H9 (cell line): ENCODE results near the gene AMIGO1. TPM values are rescaled to one million over a fixed set of nuclear protein-coding genes. Genes with fewer than 3 reads are reported as not detected.

ENCODE experiments used
- DNase-seq: peaks from one replicate; pipeline ENCODE4 v3.0.0-alpha.2; 2017
- H2AFZ ChIP-seq: one replicate; pipeline ENCODE4 v1.6.1; 2013; ENCODE audit warnings: mild to moderate bottlenecking, low read length, control low read depth, moderate library complexity
- H2AK5ac ChIP-seq: 2 replicates; pipeline ENCODE4 v1.6.1; 2013; ENCODE audit warnings: low read length, control low read depth, mixed read lengths; ENCODE audit not compliant: insufficient read length
- H2BK120ac ChIP-seq: one replicate; pipeline ENCODE4 v1.6.1; 2013; ENCODE audit warnings: low read depth, mild to moderate bottlenecking, low read length, control low read depth, inconsistent platforms; ENCODE audit not compliant: poor library complexity, severe bottlenecking
- H2BK12ac ChIP-seq: 2 replicates; pipeline ENCODE4 v1.6.1; 2013; ENCODE audit warnings: low read length, control low read depth, mixed read lengths, low read depth; ENCODE audit not compliant: insufficient read length
- H2BK15ac ChIP-seq: 2 replicates; pipeline ENCODE4 v1.6.1; 2013; ENCODE audit warnings: low read depth, low read length, control low read depth
- H2BK20ac ChIP-seq: one replicate; pipeline ENCODE4 v1.6.1; 2013; ENCODE audit warnings: low read depth, mild to moderate bottlenecking, low read length, control low read depth, inconsistent platforms; ENCODE audit not compliant: poor library complexity, severe bottlenecking
- H2BK5ac ChIP-seq: 2 replicates; pipeline ENCODE4 v1.6.1; 2013; ENCODE audit warnings: low read length, control low read depth, mixed read lengths; ENCODE audit not compliant: insufficient read length
- H3K14ac ChIP-seq: 2 replicates; pipeline ENCODE4 v1.6.1; 2013; ENCODE audit warnings: low read length, control low read depth; ENCODE audit not compliant: insufficient read depth
- H3K18ac ChIP-seq: 2 replicates; pipeline ENCODE4 v1.6.1; 2013; ENCODE audit warnings: low read depth, mild to moderate bottlenecking, mixed read lengths, low read length, control low read depth; ENCODE audit not compliant: insufficient read length
- H3K23ac ChIP-seq: 2 replicates; pipeline ENCODE4 v1.6.1; 2013; ENCODE audit warnings: low read length, control low read depth, mixed read lengths, low read depth; ENCODE audit not compliant: insufficient read length
- H3K23me2 ChIP-seq: 2 replicates; pipeline ENCODE4 v1.6.1; 2013; ENCODE audit warnings: low read depth, mild to moderate bottlenecking, mixed read lengths, low read length, control low read depth; ENCODE audit not compliant: insufficient read length, poor library complexity, severe bottlenecking
- H3K27ac ChIP-seq: 2 replicates; pipeline ENCODE4 v1.5.1; 2013; ENCODE audit warnings: low read length, control low read depth, mixed read lengths, low read depth; ENCODE audit not compliant: insufficient read length
- H3K27me3 ChIP-seq: 2 replicates; pipeline ENCODE4 v1.6.1; 2013; ENCODE audit warnings: low read length, control low read depth, inconsistent platforms; ENCODE audit not compliant: insufficient read depth
- H3K4ac ChIP-seq: 2 replicates; pipeline ENCODE4 v1.6.1; 2013; ENCODE audit warnings: low read depth, mild to moderate bottlenecking, control low read depth, inconsistent platforms, low read length, moderate library complexity
- H3K4me1 ChIP-seq: 2 replicates; pipeline ENCODE4 v1.6.1; 2013; ENCODE audit warnings: low read length, control low read depth, inconsistent platforms; ENCODE audit not compliant: insufficient read depth
- H3K4me2 ChIP-seq: 2 replicates; pipeline ENCODE4 v1.6.1; 2013; ENCODE audit warnings: low read length, control low read depth, mixed read lengths; ENCODE audit not compliant: insufficient read length, insufficient read depth
- H3K56ac ChIP-seq: 2 replicates; pipeline ENCODE4 v1.6.1; 2013; ENCODE audit warnings: low read depth, mild to moderate bottlenecking, mixed read lengths, low read length, control low read depth; ENCODE audit not compliant: insufficient read length
- H3K79me1 ChIP-seq: 2 replicates; pipeline ENCODE4 v1.6.1; 2013; ENCODE audit warnings: low read depth, mild to moderate bottlenecking, moderate library complexity, low read length, control low read depth, inconsistent platforms; ENCODE audit not compliant: insufficient read depth, poor library complexity, severe bottlenecking
- H3K79me2 ChIP-seq: 2 replicates; pipeline ENCODE4 v1.6.1; 2013; ENCODE audit warnings: low read length, control low read depth, inconsistent platforms; ENCODE audit not compliant: insufficient read depth
- H3K9ac ChIP-seq: 2 replicates; pipeline ENCODE4 v1.6.1; 2013; ENCODE audit warnings: low read length, control low read depth, mixed read lengths; ENCODE audit not compliant: insufficient read length; ENCODE audit errors: extremely low read depth
- H3K9me3 ChIP-seq: one replicate; pipeline ENCODE4 v1.6.1; 2013; ENCODE audit warnings: low read depth, low read length, inconsistent platforms; ENCODE audit not compliant: control insufficient read depth
- H3T11ph ChIP-seq: one replicate; pipeline ENCODE4 v1.6.1; 2013; ENCODE audit warnings: mild to moderate bottlenecking, low read length, control low read depth, inconsistent platforms
- H4K20me1 ChIP-seq: one replicate; pipeline ENCODE4 v1.6.1; 2013; ENCODE audit not compliant: control insufficient read depth, insufficient read length, insufficient read depth
- H4K5ac ChIP-seq: 2 replicates; pipeline ENCODE4 v1.6.1; 2013; ENCODE audit warnings: low read depth, mild to moderate bottlenecking, mixed read lengths, low read length, control low read depth; ENCODE audit not compliant: insufficient read length
- H4K8ac ChIP-seq: replicated peaks from 2 replicates; pipeline ENCODE4 v1.6.1; 2013; ENCODE audit warnings: low read length, control low read depth, mixed read lengths, low read depth; ENCODE audit not compliant: insufficient read length
- H4K91ac ChIP-seq: 2 replicates; pipeline ENCODE4 v1.6.1; 2013; ENCODE audit warnings: low read depth, mild to moderate bottlenecking, moderate library complexity, mixed read lengths, low read length, control low read depth; ENCODE audit not compliant: insufficient read length
- H3K27ac Mint-ChIP-seq, 3 experiments: 2 replicates in 2 of 3; 3 replicates in 1 of 3; pipeline ENCODE4 v1.8.0; 2020 to 2021; ENCODE audit warnings: mixed read lengths in 3 of 3, mild to moderate bottlenecking in 1 of 3, moderate library complexity in 1 of 3
- H3K27me3 Mint-ChIP-seq: 2 replicates; pipeline ENCODE4 v1.8.0; 2021; ENCODE audit warnings: low read depth, mild to moderate bottlenecking, moderate library complexity, mixed read lengths
- H3K36me3 Mint-ChIP-seq, 3 experiments: 2 replicates in 2 of 3; 3 replicates in 1 of 3; pipeline ENCODE4 v1.8.0; 2020 to 2021; ENCODE audit warnings: low read depth in 3 of 3, mixed read lengths in 3 of 3; ENCODE audit not compliant: insufficient read depth in 1 of 3
- H3K4me1 Mint-ChIP-seq, 2 experiments: 2 replicates each; pipeline ENCODE4 v1.8.0; 2020; ENCODE audit warnings: mixed read lengths in 2 of 2
- H3K4me3 Mint-ChIP-seq, 2 experiments: 2 replicates in 1 of 2; 3 replicates in 1 of 2; pipeline ENCODE4 v1.8.0; 2020 to 2021; ENCODE audit warnings: mild to moderate bottlenecking in 2 of 2, mixed read lengths in 2 of 2, moderate library complexity in 1 of 2
- H3K9me3 Mint-ChIP-seq, 2 experiments: 2 replicates in 1 of 2; 3 replicates in 1 of 2; pipeline ENCODE4 v1.8.0; 2020; ENCODE audit warnings: mild to moderate bottlenecking in 2 of 2, mixed read lengths in 2 of 2, moderate library complexity in 1 of 2
- WGBS: extraction: QIAGEN DNeasy Blood & Tissue Kit; methylation state at CpG from one replicate; pipeline ENCODE4 v1.1.7; 2013; ENCODE audit warnings: missing lambda C conversion rate, low lambda C conversion rate, mixed read lengths; ENCODE audit not compliant: insufficient read length; ENCODE audit errors: extremely low coverage; 5-methylcytosine and 5-hydroxymethylcytosine counted together
- total RNA-seq: library from RNA; stranded (reverse); gene quantifications from 2 replicates; pipeline ENCODE4 v1.2.1, GENCODE V29; 2021
- TF ChIP-seq, protein P1 (sequence below): fragments of 200-600 bp; sonication (generic); conservative IDR thresholded peaks from 3 replicates; pipeline ENCODE4 v1.8.0; 2021; ENCODE audit warnings: antibody characterized with exemption, mild to moderate bottlenecking

Gene AMIGO1
- total RNA-seq, 1 experiment from 2014 or later = 4.1 TPM

DNA sequence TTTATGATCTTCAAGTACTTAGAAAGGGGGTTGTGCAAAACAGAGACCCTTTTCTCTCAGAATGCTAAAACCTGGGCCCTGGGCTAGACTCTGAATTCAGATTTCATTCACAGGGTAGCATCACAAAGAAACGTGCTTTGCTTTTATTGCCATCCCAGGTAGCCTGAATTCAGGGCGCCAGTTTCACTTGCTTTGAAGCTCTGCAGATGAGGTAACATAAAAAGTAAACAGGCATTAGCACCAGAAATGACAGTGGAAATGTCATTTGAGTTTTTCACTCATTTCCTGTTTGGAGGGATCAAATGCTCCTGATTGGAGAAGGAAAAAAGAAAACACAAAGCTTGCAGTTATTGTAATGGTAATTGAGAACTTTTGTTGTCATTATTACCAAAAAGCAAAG, 40.6 kb downstream of the AMIGO1 start:
- peaks cover 73% of the 10 kb centered on the region for H3K27me3 Mint-ChIP-seq

More for the DNA sequence above, 40.6 kb downstream of the AMIGO1 start:
- Histone ChIP-seq H2BK20ac (no peak overlapping the region), H3K9ac (no peak overlapping the region), H3K27me3 (peaks cover 14% of the 10 kb centered on the region; the same call in 1 of the 2 replicates), H2AFZ (no peak overlapping the region), H3K56ac (no peak overlapping the region), H3K14ac (no peak overlapping the region), H4K91ac (no peak overlapping the region), H3K23ac (no peak overlapping the region), H3K27ac (no peak overlapping the region), H3K79me2 (no peaks in the 10 kb centered on the region), H4K5ac (no peak overlapping the region), H2BK15ac (no peak overlapping the region), H3K18ac (no peak overlapping the region), H2AK5ac (no peak overlapping the region), H3K23me2 (peaks cover 15% of the 10 kb centered on the region), H3T11ph (no peak overlapping the region), H3K4me2 (peak overlapping the region; percentile 38), H4K20me1 (no peaks in the 10 kb centered on the region), H3K79me1 (no peaks in the 10 kb centered on the region), H3K4me1 (no peaks in the 10 kb centered on the region; the same call in 1 of the 2 replicates), H3K4ac (no peak overlapping the region), H3K9me3 (no peaks in the 10 kb centered on the region), H4K8ac (no peak overlapping the region), H2BK12ac (no peak overlapping the region), H2BK120ac (no peak overlapping the region), H2BK5ac (no peak overlapping the region)
- peaks cover 21 to 22% of the 10 kb centered on the region in 2 experiments for H3K4me1 Mint-ChIP-seq
- H3K27ac Mint-ChIP-seq = no peak overlapping the region
- no peaks in the 10 kb centered on the region for H3K36me3 Mint-ChIP-seq
- no peak for DNase-seq
- WGBS = no CpG with 5 or more reads among the region's 2 CpGs
- H3K9me3 Mint-ChIP-seq = peaks cover 0 to 3% of the 10 kb centered on the region in 2 experiments; a peak in 1 of 5 replicates
- no peak overlapping the region for H3K4me3 Mint-ChIP-seq
- TF ChIP-seq, protein P1, sequence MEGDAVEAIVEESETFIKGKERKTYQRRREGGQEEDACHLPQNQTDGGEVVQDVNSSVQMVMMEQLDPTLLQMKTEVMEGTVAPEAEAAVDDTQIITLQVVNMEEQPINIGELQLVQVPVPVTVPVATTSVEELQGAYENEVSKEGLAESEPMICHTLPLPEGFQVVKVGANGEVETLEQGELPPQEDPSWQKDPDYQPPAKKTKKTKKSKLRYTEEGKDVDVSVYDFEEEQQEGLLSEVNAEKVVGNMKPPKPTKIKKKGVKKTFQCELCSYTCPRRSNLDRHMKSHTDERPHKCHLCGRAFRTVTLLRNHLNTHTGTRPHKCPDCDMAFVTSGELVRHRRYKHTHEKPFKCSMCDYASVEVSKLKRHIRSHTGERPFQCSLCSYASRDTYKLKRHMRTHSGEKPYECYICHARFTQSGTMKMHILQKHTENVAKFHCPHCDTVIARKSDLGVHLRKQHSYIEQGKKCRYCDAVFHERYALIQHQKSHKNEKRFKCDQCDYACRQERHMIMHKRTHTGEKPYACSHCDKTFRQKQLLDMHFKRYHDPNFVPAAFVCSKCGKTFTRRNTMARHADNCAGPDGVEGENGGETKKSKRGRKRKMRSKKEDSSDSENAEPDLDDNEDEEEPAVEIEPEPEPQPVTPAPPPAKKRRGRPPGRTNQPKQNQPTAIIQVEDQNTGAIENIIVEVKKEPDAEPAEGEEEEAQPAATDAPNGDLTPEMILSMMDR = no peak
